ENCODE results near the gene PAK2.

DNA sequence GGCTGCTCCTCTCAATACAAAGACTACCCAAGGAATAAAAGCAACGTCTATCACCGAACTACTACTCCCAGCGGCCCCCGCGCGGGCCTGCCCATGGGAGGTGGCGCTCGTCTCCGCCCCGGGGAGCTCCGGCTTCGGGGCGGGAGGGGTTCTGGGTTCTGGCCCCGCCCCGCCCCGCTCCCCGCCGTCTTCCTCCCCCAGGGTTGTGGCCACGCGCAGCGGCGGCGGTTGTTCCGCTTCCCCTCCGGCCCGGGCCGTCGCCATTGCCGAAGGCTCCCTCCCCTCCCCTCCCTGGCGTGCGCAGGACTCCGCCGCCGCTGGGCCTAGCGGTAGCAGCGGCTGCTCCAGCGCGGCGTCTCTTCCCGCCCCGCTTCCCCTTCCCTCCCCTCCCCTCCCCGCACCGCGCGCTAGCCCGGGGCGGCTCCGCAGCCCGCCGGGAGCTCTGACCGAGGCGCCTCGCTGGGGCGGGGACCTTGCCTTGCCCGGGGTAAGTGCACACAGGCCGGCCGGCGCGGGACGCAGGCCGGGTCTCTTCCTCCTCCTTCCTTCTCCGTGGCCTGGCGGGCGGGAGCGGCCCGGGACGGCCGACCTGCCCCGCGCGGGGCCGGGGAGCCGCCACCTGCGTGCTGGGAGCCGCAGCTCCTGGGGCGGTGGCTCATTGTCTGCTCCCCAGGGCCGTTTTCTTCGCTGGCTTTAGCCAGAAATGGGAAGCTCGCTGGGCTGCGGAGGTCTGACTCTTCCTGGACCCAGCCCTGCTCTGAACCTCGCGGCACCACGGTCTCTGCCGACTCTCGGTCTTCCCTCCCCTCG, at the start of gene PAK2:
- TF ChIP-seq POLR2A (IDR thresholded peaks at IDR 0.05), result no peak
- TF ChIP-seq, protein P1, sequence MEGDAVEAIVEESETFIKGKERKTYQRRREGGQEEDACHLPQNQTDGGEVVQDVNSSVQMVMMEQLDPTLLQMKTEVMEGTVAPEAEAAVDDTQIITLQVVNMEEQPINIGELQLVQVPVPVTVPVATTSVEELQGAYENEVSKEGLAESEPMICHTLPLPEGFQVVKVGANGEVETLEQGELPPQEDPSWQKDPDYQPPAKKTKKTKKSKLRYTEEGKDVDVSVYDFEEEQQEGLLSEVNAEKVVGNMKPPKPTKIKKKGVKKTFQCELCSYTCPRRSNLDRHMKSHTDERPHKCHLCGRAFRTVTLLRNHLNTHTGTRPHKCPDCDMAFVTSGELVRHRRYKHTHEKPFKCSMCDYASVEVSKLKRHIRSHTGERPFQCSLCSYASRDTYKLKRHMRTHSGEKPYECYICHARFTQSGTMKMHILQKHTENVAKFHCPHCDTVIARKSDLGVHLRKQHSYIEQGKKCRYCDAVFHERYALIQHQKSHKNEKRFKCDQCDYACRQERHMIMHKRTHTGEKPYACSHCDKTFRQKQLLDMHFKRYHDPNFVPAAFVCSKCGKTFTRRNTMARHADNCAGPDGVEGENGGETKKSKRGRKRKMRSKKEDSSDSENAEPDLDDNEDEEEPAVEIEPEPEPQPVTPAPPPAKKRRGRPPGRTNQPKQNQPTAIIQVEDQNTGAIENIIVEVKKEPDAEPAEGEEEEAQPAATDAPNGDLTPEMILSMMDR (IDR thresholded peaks at IDR 0.05), result no peak
